Measurements from ENCODE around the gene PACSIN3.

The PACSIN3 gene

GRCh38 chr11:47182380-47182779, 3.9 kb downstream of the PACSIN3 start:
- no peak for TF ChIP-seq POLR2AphosphoS5 (IDR thresholded peaks at IDR 0.05; ENCODE audit: low read depth, low read length)
- TF ChIP-seq SIN3A (IDR thresholded peaks at IDR 0.05; ENCODE audit: borderline replicate concordance, insufficient read depth, low read length) = no peak
- TF ChIP-seq FOXP2 (optimal IDR thresholded peaks at IDR 0.05; ENCODE audit: borderline replicate concordance, extremely low read depth, extremely low read length, insufficient read depth) = no peak
- TF ChIP-seq REST (IDR thresholded peaks at IDR 0.05; ENCODE audit: insufficient read depth in 1 of 2, low read depth in 2 of 2, low read length in 2 of 2) = no peak
- TF ChIP-seq TAF1 (IDR thresholded peaks at IDR 0.05; ENCODE audit: borderline replicate concordance, insufficient read depth, low read length) = no peak

GRCh38 chr11:47181271-47181670, 5.0 kb downstream of the PACSIN3 start:
- TF ChIP-seq FOXP2 (optimal IDR thresholded peaks at IDR 0.05; ENCODE audit: borderline replicate concordance, extremely low read depth, extremely low read length, insufficient read depth) (no peak), POLR2AphosphoS5 (IDR thresholded peaks at IDR 0.05; ENCODE audit: low read depth, low read length) (no peak), REST (IDR thresholded peaks at IDR 0.05; ENCODE audit: insufficient read depth in 1 of 2, low read depth in 2 of 2, low read length in 2 of 2) (no peak), TAF1 (IDR thresholded peaks at IDR 0.05; ENCODE audit: borderline replicate concordance, insufficient read depth, low read length) (no peak), SIN3A (IDR thresholded peaks at IDR 0.05; ENCODE audit: borderline replicate concordance, insufficient read depth, low read length) (no peak)

DNA sequence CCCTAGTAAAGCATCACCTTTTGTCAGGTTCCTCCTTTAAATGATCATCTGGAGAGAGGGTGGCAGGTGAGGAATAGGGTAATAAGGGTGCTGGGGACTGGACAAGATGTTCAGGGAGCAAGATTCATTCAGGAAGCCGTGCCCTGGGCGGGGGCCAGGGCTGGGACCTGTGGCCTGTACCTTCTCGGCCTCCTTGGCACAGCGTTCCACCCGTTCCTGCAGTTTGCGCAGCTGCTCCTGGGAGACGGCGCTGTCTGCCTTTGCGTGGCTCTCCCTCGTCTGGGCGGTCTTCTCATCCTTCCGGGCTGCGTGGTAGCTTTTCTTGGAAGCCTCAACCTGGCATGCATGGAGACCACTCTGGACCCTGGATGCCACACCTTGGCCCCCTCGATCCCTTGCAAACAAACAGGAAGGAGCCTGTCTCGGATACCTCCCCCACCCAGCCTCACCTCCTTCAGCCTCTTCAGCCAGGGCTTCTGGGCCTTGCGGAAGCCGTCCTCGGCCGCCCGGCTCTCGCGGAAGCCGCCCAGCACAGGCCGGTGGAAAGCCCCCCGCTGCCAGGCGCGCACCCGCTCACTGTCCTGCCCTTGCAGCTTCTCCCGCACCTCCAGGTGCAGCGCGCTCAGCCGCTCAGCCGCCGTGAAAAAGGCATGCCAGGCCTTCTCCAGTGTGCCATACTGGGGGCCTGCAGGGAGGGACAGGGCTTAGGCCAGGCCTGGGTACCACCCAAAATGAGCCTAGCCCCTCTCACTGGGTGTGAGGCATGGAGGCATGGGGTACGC, 6.0 kb downstream of the PACSIN3 start:
- TF ChIP-seq POLR2AphosphoS5 (IDR thresholded peaks at IDR 0.05; ENCODE audit: low read depth, low read length) (no peak), SIN3A (IDR thresholded peaks at IDR 0.05; ENCODE audit: borderline replicate concordance, insufficient read depth, low read length) (no peak), FOXP2 (optimal IDR thresholded peaks at IDR 0.05; ENCODE audit: borderline replicate concordance, extremely low read depth, extremely low read length, insufficient read depth) (no peak), TAF1 (IDR thresholded peaks at IDR 0.05; ENCODE audit: borderline replicate concordance, insufficient read depth, low read length) (no peak), REST (IDR thresholded peaks at IDR 0.05; ENCODE audit: insufficient read depth in 1 of 2, low read depth in 2 of 2, low read length in 2 of 2) (no peak)

DNA sequence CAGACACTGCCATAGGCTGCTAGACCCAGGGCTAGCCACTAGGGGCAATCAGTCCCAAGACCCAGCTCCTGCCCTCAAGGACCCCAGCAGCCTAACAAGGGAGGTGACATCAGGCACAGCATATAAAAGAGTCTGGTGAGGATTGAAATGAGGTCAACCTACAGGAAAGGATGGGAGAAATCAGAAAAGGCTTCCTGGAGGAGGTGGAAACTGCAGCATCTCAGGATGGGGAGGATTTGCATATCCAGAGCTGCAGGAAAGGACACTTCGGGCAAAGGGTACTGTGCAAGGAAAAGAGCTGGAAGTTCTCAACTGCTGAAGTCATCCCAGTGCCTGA, 6.6 kb downstream of the PACSIN3 start:
- peak; percentile 68 for TF ChIP-seq FOXP2 (optimal IDR thresholded peaks at IDR 0.05; ENCODE audit: borderline replicate concordance, extremely low read depth, extremely low read length, insufficient read depth)
- TF ChIP-seq TAF1 (IDR thresholded peaks at IDR 0.05; ENCODE audit: borderline replicate concordance, insufficient read depth, low read length) = no peak

GRCh38 chr11:47178737-47179654, 7.2 kb downstream of the PACSIN3 start:
- no peak for TF ChIP-seq REST (IDR thresholded peaks at IDR 0.05; ENCODE audit: insufficient read depth in 1 of 2, low read depth in 2 of 2, low read length in 2 of 2)
- TF ChIP-seq FOXP2 (optimal IDR thresholded peaks at IDR 0.05; ENCODE audit: borderline replicate concordance, extremely low read depth, extremely low read length, insufficient read depth) = no peak
- TF ChIP-seq SIN3A (IDR thresholded peaks at IDR 0.05; ENCODE audit: borderline replicate concordance, insufficient read depth, low read length) = no peak
- no peak for TF ChIP-seq TAF1 (IDR thresholded peaks at IDR 0.05; ENCODE audit: borderline replicate concordance, insufficient read depth, low read length)
- TF ChIP-seq POLR2AphosphoS5 (IDR thresholded peaks at IDR 0.05; ENCODE audit: low read depth, low read length) = no peak

Data from PFSK-1 (cell line).